BJ (cell line): ENCODE measurements around the gene PLD4. TPM values are rescaled to one million over a fixed set of nuclear protein-coding genes. Genes with fewer than 3 reads are reported as not detected.

ENCODE experiments used
- CTCF ChIA-PET: fragments of 350-600 bp; formaldehyde crosslinking; extraction: SDS; loops from one replicate; lab custom pipeline; 2021; ENCODE audit warnings: antibody characterized with exemption, inconsistent platforms; lab: Yijun Ruan, JAX
- POLR2A ChIA-PET: fragments of 300-600 bp; sonication (Branson Sonifier 250); formaldehyde crosslinking; extraction: SDS; loops from one replicate; lab custom pipeline; 2021; ENCODE audit warnings: antibody characterized with exemption; lab: Charles Lee
- DNase-seq: peaks from one replicate; pipeline ENCODE4 v3.0.0-alpha.2; 2011; ENCODE audit warnings: low read depth
- H3K27me3 ChIP-seq: 2 replicates; pipeline ENCODE4 v1.6.0; 2011; ENCODE audit warnings: low read length; ENCODE audit not compliant: control insufficient read depth, insufficient read depth
- H3K36me3 ChIP-seq: 2 replicates; pipeline ENCODE4 v1.5.1; 2011; ENCODE audit warnings: low read length; ENCODE audit not compliant: control insufficient read depth, insufficient read depth
- H3K4me3 ChIP-seq: 2 replicates; pipeline ENCODE4 v1.5.1; 2011; ENCODE audit warnings: low read depth, mild to moderate bottlenecking, control low read depth, low read length
- CTCF ChIP-seq: IDR thresholded peaks from 2 replicates; pipeline ENCODE4 v1.5.1; 2011; ENCODE audit warnings: low read depth, mild to moderate bottlenecking, control low read depth, inconsistent platforms, low read length, moderate library complexity; ENCODE audit not compliant: insufficient read depth
- polyA plus RNA-seq: library from polyadenylated mRNA; depleted of rRNA; stranded (reverse); fragments of >200 nt; gene quantifications from 2 replicates; pipeline ENCODE4 v1.2.3, GENCODE V29; 2011

PLD4 gene
- polyA plus RNA-seq, 1 experiment = 0.02 TPM

- ChIA-PET POLR2A (no interaction called here), CTCF (interaction anchor here (1.0 to 1.4 kb wide), 3 partner anchors 9 to 78 kb away, joined by 3 read pairs; no protein-coding TSS in a partner anchor)
- Histone ChIP-seq H3K36me3 (no peaks in the 10 kb centered on the region), H3K4me3 (no peak overlapping the region), H3K27me3 (no peaks in the 10 kb centered on the region)
- no peak for TF ChIP-seq CTCF
- DNase-seq = no peak
Measured at GRCh38 chr14:104966981-104967385, 42.3 kb downstream of the PLD4 start.

- Histone ChIP-seq H3K4me3 (peak overlapping the region; percentile 31), H3K27me3 (no peaks in the 10 kb centered on the region), H3K36me3 (no peaks in the 10 kb centered on the region)
- POLR2A ChIA-PET = interaction anchor here (0.7 kb wide), 1 partner anchor 141 kb away, joined by 4 read pairs; no protein-coding TSS in a partner anchor
- TF ChIP-seq CTCF = no peak
- CTCF ChIA-PET = interaction anchor here (1.0 to 1.4 kb wide), 4 partner anchors 8 to 77 kb away, joined by 3 read pairs; no protein-coding TSS in a partner anchor
- DNase-seq = no peak
Measured at GRCh38 chr14:104967386-104968152, 42.9 kb downstream of the PLD4 start.

- DNase-seq = no peak
- H3K36me3 ChIP-seq = no peaks in the 10 kb centered on the region
- ChIA-PET CTCF (interaction anchor here (1.0 to 1.4 kb wide), 3 partner anchors 33 to 77 kb away, joined by 3 read pairs; no protein-coding TSS in a partner anchor), POLR2A (no interaction called here)
- TF ChIP-seq CTCF = no peak
- H3K4me3 ChIP-seq = peak overlapping the region; percentile 31
- H3K27me3 ChIP-seq = no peaks in the 10 kb centered on the region
Measured at GRCh38 chr14:104968153-104968527, 43.5 kb downstream of the PLD4 start.

GRCh38 chr14:104968541-104969401 is 44.1 kb downstream of the PLD4 start:
- POLR2A ChIA-PET = no interaction called here
- Histone ChIP-seq H3K27me3 (no peaks in the 10 kb centered on the region), H3K4me3 (no peak overlapping the region; the same call in 1 of the 2 replicates), H3K36me3 (no peaks in the 10 kb centered on the region)
- no peak for DNase-seq
- no peak for TF ChIP-seq CTCF
- CTCF ChIA-PET = interaction anchor here (0.8 to 1.6 kb wide), 5 partner anchors 10 to 200 kb away, joined by 3 to 5 read pairs (median 4); no protein-coding TSS in a partner anchor

- ChIA-PET POLR2A (no interaction called here), CTCF (interaction anchor here (1.1 to 1.6 kb wide), 4 partner anchors 34 to 76 kb away, joined by 3 to 5 read pairs (median 4); no protein-coding TSS in a partner anchor)
- TF ChIP-seq CTCF = no peak
- no peaks in the 10 kb centered on the region for H3K27me3 ChIP-seq
- no peak for DNase-seq
- no peaks in the 10 kb centered on the region for H3K36me3 ChIP-seq
- H3K4me3 ChIP-seq = peak overlapping the region; percentile 44
Measured at GRCh38 chr14:104969741-104970230, 45.1 kb downstream of the PLD4 start.
